Fibroblast of the aortic adventitia (primary cell): ENCODE data around the gene PRKAR2A. TPM values are rescaled to one million over a fixed set of nuclear protein-coding genes. Genes with fewer than 3 reads are reported as not detected.
"Not testable (repeated sequence)": the region's sequence is repeated elsewhere in the genome, so short reads cannot be mapped to it uniquely, and the experiment has no call there.

Source experiments
- DNase-seq: peaks from one replicate; pipeline ENCODE4 v3.0.0-alpha.2; 2010; ENCODE audit warnings: low read depth
- H3K4me3 ChIP-seq: 2 replicates; pipeline ENCODE4 v1.5.1; 2011; ENCODE audit warnings: low read depth, mild to moderate bottlenecking, control low read depth, low read length, moderate library complexity
- CTCF ChIP-seq: IDR thresholded peaks from 2 replicates; pipeline ENCODE4 v1.5.1; 2011; ENCODE audit warnings: mild to moderate bottlenecking, low read length, control low read depth, inconsistent platforms; ENCODE audit not compliant: insufficient read depth
- total RNA-seq: library from RNA; depleted of rRNA; stranded (reverse); fragments of >200 nt; gene quantifications from 2 replicates; pipeline ENCODE4 v1.2.3, GENCODE V29; 2012; ENCODE audit warnings: low replicate concordance

PRKAR2A gene
- total RNA-seq, 1 donor, result 43.4 TPM

- DNase-seq, result no peak
- no peak for TF ChIP-seq CTCF
- no peak overlapping the region for H3K4me3 ChIP-seq
These were observed 108.1 kb downstream of the PRKAR2A start for GRCh38 chr3:48739617-48739954.

GRCh38 chr3:48738926-48739616 is 108.6 kb downstream of the PRKAR2A start:
- no peak overlapping the region for H3K4me3 ChIP-seq
- DNase-seq, result no peak

GRCh38 chr3:48738144-48738536 is 109.5 kb downstream of the PRKAR2A start:
- no peak for DNase-seq
- no peak for TF ChIP-seq CTCF
- H3K4me3 ChIP-seq, result no peak overlapping the region

More at GRCh38 chr3:48738926-48739616, 108.6 kb downstream of the PRKAR2A start:
- no peak for TF ChIP-seq CTCF

GRCh38 chr3:48735075-48735767 is 112.5 kb downstream of the PRKAR2A start:
- not testable (repeated sequence) for DNase-seq, H3K4me3 ChIP-seq

- not testable (repeated sequence) for H3K4me3 ChIP-seq
These were observed 113.1 kb downstream of the PRKAR2A start for GRCh38 chr3:48734541-48734940.

GRCh38 chr3:48733752-48734518 is 113.7 kb downstream of the PRKAR2A start:
- not testable (repeated sequence) for H3K4me3 ChIP-seq, DNase-seq

More at GRCh38 chr3:48734541-48734940, 113.1 kb downstream of the PRKAR2A start:
- DNase-seq, result not testable (repeated sequence)

- no peak overlapping the region for H3K4me3 ChIP-seq
- no peak for DNase-seq
- TF ChIP-seq CTCF, result no peak
These were observed 120.2 kb downstream of the PRKAR2A start for GRCh38 chr3:48727511-48727910.

GRCh38 chr3:48725185-48725855 is 122.4 kb downstream of the PRKAR2A start:
- DNase-seq, H3K4me3 ChIP-seq: not testable (repeated sequence)
